HCEC 1CT (cell line): ENCODE measurements around the gene LRRK1.
A peak's percentile ranks its signal among the peaks of the same experiment; 100 is the strongest.

ENCODE experiments used
- DNase-seq: peaks from one replicate; pipeline ENCODE4 v3.0.0-alpha.2; 2017

LRRK1 gene, protein sequence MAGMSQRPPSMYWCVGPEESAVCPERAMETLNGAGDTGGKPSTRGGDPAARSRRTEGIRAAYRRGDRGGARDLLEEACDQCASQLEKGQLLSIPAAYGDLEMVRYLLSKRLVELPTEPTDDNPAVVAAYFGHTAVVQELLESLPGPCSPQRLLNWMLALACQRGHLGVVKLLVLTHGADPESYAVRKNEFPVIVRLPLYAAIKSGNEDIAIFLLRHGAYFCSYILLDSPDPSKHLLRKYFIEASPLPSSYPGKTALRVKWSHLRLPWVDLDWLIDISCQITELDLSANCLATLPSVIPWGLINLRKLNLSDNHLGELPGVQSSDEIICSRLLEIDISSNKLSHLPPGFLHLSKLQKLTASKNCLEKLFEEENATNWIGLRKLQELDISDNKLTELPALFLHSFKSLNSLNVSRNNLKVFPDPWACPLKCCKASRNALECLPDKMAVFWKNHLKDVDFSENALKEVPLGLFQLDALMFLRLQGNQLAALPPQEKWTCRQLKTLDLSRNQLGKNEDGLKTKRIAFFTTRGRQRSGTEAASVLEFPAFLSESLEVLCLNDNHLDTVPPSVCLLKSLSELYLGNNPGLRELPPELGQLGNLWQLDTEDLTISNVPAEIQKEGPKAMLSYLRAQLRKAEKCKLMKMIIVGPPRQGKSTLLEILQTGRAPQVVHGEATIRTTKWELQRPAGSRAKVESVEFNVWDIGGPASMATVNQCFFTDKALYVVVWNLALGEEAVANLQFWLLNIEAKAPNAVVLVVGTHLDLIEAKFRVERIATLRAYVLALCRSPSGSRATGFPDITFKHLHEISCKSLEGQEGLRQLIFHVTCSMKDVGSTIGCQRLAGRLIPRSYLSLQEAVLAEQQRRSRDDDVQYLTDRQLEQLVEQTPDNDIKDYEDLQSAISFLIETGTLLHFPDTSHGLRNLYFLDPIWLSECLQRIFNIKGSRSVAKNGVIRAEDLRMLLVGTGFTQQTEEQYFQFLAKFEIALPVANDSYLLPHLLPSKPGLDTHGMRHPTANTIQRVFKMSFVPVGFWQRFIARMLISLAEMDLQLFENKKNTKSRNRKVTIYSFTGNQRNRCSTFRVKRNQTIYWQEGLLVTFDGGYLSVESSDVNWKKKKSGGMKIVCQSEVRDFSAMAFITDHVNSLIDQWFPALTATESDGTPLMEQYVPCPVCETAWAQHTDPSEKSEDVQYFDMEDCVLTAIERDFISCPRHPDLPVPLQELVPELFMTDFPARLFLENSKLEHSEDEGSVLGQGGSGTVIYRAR (N-terminal part only)

DNA sequence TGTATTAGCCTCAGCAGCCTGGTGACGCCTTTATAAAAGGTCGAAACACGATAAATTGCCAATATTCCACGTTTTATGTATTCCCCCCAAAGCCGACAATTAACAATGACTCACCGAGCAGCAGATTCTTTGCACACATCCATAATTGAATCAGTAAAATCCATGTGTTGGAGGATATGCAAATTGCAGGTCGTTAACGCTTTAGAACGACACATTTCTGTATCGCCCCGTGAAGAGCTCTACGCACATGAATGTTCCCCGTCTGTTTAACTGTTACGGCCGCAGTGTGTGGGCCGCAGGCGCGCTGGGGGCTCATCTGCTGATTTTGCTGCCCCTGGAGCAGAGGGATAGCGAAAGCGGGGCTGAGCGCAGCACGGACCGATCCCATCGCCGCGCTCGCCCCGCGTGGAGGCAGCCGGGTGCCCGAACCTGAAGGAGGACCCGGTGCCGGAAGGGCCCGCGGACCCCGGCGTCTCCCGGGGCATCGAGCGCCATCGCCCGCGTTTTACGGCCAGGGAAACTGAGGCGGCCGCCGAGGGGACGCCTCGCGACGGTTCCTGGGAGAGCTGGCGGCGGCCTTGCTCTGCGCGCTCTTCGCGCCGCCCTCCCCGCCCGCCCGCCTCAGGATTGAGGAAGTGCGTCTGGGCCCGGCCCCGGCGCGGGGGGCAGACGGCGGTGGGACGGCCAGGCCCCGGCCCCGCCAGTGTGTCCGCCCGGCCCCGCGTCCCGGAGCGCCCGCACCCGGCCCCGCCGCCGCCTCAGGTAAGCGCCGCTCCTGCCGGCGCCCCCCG, at the start of gene LRRK1:
Gene LRRK1 (plus strand): TSS at position 668 of the 791 bp plus-strand sequence. CDS start 5,276 bp downstream, outside the sequence.
- peak; percentile 45 for DNase-seq

DNA sequence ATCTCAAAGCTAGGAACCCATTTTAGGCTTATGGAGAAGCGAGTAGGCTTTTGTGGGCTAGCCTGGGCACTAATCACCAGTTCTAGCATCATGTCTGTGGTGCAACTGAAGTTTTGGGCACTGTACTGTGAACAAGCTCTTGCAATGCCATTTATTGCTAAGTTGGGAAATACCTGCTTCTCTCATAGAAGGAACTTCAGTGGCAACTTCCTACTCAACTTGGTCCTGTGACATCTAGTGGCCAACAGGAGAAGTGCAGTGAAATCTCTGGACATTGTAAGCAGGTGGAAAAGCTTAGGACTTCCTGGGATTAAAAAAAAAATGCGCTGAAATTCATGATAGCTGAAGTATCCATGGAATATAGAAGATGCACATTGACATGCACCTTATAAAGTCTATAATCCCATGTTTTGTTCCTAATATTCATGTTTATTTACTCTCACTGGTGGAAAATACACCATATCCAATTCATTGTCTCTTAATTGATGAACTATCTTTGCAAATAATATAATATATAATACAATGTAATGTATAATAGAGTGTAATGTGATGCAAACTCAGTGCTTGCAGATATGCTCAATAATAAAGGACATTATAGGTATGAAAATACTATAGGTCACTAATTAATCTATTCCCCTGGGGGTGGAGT, 46.0 kb upstream of the LRRK1 start:
- peak; percentile 76 for DNase-seq

DNA sequence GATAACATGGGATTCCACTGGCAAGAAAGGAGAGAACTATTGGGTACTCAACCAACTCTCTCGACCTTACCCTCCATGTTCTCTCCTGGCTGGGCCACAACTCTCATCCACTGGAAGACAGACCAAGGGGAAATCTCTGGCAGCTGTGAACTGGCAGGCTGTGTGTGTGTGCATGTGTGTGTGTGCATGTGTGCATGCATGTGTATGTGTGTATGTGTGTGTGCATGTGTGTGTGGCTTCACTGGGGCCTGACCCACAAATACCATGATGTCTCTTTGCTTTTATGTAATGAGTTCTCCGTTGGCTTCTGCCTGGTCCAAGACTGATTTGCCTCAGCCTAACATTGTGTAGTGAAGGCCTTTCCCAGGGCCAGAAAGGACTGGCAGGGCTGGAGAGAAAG, 43.7 kb upstream of the LRRK1 start:
- no peak for DNase-seq

DNA sequence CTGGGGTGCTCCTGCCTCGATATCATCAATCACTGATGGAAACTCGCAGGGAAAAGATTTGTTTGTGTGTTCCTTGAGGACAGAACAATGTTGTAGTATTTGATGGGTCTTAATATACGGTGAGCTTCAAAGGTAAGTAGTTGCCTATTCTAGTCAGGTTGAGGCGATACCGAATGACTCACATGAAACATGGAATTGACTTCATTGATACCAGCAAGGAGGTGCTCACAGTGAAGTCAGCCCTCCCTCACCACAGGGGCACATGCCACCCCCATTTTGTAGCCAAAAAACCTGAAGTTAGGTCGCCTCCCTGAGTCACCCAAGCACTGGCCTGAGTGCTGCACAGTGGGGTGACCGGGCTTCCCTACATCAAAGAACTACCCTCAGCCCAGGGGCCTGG, 43.2 kb upstream of the LRRK1 start:
- DNase-seq = no peak

DNA sequence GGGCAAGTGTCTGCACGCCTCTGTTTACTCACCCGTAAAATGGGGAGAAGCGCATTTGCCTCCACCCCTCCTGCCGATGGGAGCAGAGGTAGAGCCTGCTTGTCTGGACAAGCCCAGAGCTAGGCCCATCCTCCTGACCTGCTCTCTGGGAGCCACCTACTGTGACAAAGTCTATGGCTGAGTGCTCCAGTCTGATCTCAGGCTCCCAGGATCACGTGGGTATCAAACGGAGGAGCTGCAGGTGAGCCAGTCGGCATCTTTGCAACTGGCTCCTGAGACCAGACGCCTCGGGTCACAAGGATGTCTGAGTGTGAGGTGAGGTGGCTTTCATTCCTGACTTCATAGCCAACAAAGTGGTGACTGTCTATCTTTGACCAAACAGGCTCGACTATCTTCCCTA, 41.6 kb upstream of the LRRK1 start:
- no peak for DNase-seq

DNA sequence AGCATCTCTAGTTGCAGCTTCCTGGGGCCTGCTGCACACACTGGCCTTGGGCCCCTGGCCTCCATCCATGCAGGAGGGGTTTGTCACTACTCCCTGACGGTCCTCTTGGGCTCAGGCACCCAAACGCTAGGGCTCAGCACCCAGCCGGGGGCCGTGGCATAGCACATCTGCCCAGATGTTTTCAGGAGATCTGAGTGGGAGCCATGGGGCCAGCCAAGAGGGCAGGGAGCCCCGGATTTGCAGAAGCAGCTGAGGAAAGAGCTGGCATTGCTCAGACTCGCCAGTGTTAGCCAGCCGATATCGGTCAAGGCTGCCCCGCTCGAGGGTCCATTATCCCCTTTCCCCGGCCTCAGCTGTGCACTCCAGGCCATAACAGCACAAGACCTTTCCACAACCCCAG, 41.0 kb upstream of the LRRK1 start:
- DNase-seq = no peak

DNA sequence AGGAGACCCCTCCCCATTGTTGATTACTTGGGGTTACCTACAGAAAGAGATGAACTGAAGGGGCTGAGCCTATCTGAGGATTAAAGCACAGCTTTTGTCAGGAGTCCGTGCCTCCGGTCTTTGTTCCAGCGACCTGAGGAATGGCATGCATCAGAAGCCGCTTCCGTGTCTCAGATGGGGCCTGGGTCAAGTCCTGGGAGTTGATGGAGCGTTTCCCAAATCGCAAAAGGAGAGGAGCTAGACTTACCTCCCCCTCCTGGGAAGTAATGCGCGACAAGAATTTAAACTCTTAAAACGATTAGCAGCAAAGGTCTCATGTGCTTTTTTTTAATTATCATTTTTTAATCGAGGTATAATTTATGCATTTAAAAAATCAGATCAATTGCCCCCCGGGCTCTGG, 40.5 kb upstream of the LRRK1 start:
- DNase-seq = no peak

DNA sequence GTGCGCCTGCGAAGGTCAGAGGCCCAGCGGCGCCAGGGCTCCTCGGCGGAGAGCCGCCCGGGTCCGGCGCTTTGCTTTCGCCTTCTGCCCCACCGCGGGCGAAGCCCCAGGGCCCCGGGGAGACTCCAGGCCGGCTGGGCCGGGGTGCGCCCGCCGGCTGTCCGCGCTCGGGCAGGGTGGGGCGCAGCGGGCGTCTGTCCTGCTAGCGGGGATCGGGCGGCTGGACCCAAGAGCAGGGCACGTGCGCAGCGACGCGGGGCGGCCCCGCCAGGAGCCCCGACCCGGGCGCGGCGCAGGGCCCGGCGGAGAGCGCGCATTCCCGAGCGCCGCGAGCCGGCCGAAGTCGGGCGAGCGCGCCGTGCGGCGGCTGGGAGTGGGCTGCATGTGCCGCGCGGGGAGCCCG, 40.1 kb upstream of the LRRK1 start:
- DNase-seq = no peak

DNA sequence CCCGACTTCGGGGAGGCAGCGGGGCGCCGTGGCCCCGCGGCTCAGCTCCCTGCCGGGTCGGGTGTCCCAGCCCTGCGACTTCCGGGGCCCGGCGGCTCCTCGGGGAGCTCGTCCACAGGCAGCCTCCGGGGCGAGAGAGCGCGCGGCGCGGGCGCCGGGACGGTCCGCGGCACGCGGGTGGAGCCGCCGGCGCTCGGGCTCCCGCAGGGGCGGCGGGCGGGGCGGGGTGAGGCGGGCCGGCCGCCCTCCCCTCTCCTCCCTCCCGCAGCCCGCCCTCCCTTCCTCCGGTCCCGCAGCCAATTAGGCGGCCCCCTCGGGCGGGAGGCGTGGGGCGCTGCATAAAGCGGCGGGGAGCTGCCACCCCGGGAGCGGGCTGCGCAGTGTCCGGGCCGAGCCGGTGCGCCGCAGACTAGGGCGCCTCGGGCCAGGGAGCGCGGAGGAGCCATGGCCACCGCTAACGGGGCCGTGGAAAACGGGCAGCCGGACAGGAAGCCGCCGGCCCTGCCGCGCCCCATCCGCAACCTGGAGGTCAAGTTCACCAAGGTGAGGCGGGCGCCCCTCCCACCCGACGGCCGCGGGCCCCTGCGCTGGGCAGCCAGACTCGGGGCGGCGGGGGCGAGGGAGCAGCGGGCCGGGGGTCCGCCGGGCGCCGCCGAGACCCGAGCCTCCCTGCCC, 39.6 kb upstream of the LRRK1 start, which contains the start of gene ALDH1A3:
Gene ALDH1A3 (plus strand): TSS at position 368 of the 675 bp plus-strand sequence. CDS start 77 bp downstream, at position 445.
- peak; percentile 30 for DNase-seq

DNA sequence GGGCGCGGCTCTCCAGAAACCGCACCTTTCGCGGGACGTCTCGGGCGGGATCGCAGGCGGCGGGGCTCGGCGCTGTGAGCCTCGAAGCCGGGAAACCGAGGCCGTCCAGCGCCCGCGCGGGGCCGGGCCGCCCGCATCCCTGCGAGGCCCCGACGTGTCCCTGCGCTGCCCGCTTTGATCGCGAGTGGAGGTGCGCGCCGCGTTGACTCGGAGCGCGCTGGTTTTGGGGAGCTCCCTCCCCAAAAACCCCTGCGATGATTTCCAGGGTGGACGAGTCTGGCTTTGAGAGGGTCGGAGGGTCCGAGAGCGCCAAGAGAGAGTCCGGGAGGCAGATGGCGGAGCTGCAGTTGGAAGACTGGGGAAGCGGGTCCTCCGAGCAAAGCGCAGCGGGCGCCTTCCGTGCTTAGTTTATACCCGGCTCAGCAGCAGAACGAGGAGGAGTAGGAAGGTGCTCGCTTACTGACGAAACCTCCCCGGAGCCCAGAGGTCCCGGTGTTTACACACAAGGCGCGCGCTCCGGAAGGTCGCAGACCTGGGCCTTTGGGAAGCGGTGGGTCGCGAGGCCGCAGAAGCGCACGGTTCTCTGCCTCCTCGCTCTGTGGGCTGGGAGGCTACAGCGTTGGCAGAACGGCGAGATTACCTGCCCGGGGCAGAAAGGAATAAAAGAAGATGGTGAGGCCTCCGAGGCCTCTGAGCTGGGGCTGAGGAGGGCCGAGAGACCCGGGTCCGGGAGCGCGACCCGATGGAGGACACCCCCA, 38.8 kb upstream of the LRRK1 start:
- no peak for DNase-seq

DNA sequence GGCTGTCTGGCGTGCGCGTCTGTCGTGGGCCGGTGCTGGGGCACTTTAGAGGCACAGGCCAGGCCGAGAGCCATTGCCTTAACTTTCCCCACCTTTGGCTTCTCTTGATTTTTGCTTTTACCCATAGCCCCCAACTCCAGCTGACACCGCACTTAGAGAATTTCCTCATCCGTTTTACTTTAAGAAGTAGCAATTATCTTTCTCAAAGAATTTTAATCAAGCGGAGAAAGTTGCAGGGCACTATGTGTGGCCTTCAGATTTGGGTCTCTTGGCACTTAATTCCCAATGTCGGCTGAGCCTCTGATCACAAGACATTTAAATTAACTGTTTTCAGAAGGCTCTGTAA, 38.3 kb upstream of the LRRK1 start:
- no peak for DNase-seq

DNA sequence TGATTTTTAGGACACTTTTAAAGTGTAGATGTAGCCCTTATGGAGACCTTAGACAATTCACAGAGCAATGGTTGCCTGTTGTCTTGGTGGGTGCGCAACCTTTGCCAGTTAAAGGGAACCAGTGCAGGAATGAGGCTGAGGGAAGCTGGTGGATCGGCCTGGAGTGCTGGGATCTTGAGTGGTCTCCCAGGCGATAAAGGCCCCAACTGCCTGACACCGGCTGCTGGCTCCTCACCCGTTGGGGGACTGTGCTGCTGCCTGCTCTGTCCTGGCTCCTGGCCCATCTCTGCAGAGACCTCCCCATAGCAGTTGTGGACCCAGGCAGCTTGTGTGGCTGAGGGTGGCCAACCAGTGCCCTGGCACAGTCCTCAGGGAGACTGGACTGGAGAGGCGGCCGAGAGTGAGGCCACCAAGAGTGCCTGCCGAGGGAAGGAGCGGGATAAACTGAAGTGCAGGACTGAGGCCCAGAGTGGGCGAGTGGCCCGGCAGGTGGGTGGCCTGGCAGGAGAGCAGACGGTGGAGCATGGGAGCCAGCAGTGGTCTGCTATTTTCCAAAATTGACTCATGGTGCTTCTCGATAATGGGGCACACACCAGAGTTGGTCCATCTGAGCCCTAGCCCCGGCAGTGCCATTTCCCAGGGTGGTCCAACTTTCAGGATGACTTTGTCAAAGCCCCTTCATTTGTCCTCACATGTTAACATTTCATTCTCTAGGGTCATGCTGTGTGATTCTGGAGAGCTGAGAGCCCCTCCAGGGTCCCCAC, 37.4 kb upstream of the LRRK1 start:
- no peak for DNase-seq

DNA sequence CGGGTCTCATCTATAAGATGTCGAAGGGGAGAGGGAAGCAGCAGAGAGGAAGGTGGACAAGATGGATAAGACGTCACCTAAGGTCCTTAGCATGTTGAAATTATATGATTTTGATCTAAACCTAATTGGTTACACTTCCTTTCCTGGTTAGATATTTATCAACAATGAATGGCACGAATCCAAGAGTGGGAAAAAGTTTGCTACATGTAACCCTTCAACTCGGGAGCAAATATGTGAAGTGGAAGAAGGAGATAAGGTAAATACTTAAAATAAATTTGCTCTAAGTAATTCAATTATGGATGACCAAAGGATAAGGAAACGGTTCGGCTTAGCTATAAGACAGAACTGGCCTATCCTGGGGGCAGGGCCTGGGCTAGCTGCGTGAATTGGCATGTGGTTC, 34.0 kb upstream of the LRRK1 start:
- DNase-seq = no peak

DNA sequence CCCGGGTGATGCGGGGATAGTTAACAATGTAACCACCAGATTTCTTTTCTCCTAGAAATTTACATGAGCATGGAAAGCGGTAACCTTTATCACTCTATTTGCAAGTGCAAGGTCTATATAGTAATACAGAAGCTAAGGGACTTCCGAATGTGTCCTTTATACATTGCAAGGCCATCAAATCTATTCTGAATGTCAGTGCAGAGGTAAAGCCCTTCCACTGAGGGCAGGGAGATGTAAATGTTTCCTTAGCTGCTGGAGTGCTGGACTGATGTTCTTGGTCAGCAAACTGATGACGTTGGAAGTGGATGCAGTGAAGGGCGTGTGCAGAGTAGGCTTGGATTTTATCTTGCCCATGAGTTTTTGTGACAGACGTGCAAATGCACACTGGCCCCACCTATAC, 33.3 kb upstream of the LRRK1 start:
- no peak for DNase-seq

DNA sequence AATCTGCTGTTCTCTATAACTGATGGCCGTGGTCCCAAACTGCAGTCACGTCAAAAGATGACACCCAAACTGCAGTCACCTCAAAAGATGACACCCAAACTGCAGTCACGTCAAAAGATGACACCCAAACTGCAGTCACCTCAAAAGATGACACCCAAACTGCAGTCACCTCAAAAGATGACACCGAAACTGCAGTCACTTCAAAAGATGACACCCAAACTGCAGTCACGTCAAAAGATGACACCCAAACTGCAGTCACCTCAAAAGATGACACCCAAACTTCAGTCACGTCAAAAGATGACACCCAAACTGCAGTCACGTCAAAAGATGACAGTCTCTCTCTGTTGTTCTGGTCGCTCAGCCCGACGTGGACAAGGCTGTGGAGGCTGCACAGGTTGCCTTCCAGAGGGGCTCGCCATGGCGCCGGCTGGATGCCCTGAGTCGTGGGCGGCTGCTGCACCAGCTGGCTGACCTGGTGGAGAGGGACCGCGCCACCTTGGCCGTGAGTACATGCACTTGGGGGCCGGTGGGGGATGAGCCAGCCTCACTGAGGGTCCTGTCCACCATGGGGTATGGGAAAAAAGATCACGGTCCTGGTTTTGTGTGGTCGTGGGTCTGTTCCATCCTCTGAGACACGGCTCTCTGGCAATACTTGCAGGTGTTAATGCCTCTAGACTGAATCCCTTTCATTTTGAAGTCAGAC, 31.8 kb upstream of the LRRK1 start:
- DNase-seq = no peak

DNA sequence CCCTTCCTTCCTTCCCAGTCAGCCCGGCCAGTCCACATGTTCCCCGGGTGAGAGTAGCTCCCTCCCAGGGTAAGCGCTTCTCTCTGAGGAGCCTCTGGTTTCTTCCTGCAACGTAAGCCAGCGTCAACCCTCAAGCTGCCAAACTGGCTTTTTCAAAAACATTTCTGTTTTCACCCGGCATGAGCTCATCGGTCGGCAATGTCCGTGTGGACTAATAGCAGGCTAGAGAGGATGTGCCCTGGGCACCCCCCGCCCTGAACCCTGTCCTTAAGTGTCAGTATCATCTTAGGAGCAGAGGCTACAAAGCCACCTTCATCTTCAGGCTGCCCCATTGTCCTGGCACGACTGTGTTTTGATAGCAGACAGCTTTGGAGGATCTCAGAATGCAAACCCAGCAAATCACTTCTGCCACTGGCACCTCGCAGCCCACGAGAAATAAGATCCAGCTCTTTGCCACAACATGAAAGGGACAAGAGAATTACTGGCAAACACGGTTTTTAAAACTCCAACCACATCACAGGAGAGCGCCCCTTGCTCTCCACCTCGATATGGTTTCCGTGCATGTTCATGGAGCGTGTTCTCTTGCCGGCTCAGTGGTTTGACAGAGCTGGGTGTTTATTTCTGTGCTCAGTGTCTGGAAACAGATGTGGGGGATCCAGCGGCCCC, 29.6 kb upstream of the LRRK1 start:
- peak; percentile 65 for DNase-seq

DNA sequence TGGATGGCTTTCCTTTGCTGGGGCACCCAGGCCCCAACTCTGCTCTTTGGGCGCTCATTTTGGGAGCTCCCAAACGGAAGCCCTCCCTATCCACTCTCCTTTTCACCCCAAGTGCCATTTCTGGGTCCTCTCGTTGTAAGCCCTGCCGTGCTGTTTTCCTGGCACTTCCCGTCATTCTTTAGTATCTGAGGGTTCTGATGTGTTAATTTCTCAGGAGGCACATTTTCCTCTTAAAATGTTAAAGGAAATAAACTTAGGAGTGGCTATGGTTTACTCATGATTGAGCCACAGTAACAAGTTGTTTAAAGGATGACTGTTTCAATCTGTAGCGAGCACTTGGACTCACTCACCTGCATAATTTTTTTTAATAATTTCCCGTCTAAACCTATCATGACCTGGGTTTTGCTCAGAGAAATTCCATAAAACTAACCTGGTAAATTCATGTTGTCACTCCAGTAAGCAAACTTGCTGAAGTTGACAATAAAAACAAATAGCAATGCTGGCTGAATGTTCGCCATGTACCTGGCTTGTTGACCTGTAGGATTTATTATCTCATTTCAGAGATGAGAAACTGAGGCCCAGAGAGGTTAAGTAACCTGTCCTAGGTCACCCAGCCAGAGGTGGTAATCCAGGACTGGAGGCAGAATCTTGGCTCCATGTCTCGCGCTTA, 29.0 kb upstream of the LRRK1 start:
- DNase-seq = no peak

DNA sequence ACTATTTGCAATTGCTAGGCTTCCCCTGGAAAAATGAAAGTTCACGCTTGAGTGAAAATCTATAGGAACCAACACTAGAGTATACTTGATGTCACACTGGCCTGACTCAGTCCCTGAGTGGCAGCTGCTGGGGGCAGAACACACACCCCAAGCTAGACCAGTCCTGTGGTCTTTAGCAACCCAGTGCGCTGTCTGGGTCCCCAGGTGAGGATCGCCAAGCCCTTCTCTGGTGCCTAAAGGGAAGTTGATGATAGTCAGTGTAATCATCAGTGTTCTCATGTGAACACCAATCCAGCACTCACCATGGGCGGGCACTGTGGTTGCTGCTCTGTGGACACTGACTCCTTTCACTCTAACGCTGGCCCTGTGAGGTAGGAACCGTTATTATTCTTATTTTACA, 28.3 kb upstream of the LRRK1 start:
- DNase-seq = no peak
